K562 (cell line): ENCODE data around the gene SCNN1A. TPM values are rescaled to one million over a fixed set of nuclear protein-coding genes. Genes with fewer than 3 reads are reported as not detected.
A peak's percentile ranks its signal among the peaks of the same experiment; 100 is the strongest.

ENCODE experiments used
- ARID2 ChIP-seq: fragments of 450-650 bp; IDR thresholded peaks from 2 replicates; pipeline ENCODE4 v1.6.1; 2017; ENCODE audit warnings: antibody characterized with exemption, mild to moderate bottlenecking
- DEAF1 ChIP-seq: fragments of 450-650 bp; formaldehyde crosslinking; IDR thresholded peaks from 2 replicates; pipeline ENCODE4 v1.4.0; 2020; ENCODE audit warnings: mild to moderate bottlenecking, moderate library complexity
- ELK1 ChIP-seq: sonication (generic); formaldehyde crosslinking; IDR thresholded peaks from 2 replicates; pipeline ENCODE4 v1.8.1; 2022; ENCODE audit warnings: missing genetic modification reagents
- ETV1 ChIP-seq: fragments of 450-650 bp; conservative IDR thresholded peaks from 2 replicates; pipeline ENCODE4 v1.6.1; 2016; ENCODE audit warnings: missing genetic modification characterization, control low read depth, low read depth, missing compliant biosample characterization
- FOXK2 ChIP-seq, 2 experiments: fragments of 450-650 bp; IDR thresholded peaks in 1 of 2; conservative IDR thresholded peaks in 1 of 2; 2 replicates each; pipeline ENCODE4 v1.6.1; 2016; ENCODE audit warnings: low read depth in 2 of 2, mild to moderate bottlenecking in 1 of 2
- FOXP4 ChIP-seq: sonication (generic); formaldehyde crosslinking; IDR thresholded peaks from 2 replicates; pipeline ENCODE4 v1.8.0; 2022; ENCODE audit warnings: mild to moderate bottlenecking, missing genetic modification reagents, borderline replicate concordance
- GTF2B ChIP-seq: IDR thresholded peaks from 2 replicates; pipeline ENCODE4 v1.6.1; 2011; ENCODE audit not compliant: insufficient read length; ENCODE audit errors: extremely low read depth
- HES1 ChIP-seq: fragments of 450-650 bp; IDR thresholded peaks from 2 replicates; pipeline ENCODE4 v1.6.1; 2016; ENCODE audit warnings: low read depth, mild to moderate bottlenecking, moderate library complexity
- HNRNPH1 ChIP-seq: fragments of 200-400 bp; formaldehyde crosslinking; optimal IDR thresholded peaks from 2 replicates; pipeline ENCODE3; 2017; ENCODE audit warnings: low read depth, mild to moderate bottlenecking, low read length, moderate library complexity
- MXD1 ChIP-seq: fragments of 250-450 bp; sonication (Bioruptor Pico); IDR thresholded peaks from 2 replicates; pipeline ENCODE4 v1.8.0; 2021; ENCODE audit warnings: borderline replicate concordance, mild to moderate bottlenecking, moderate library complexity; ENCODE audit not compliant: poor library complexity, severe bottlenecking
- NR2C2 ChIP-seq, 2 experiments: fragments of 200-800 bp in 1 of 2; sonication (Bioruptor generic) in 1 of 2; sonication (generic) in 1 of 2; formaldehyde crosslinking in 1 of 2; IDR thresholded peaks; 2 replicates each; pipeline versions ENCODE4 v1.6.1 to v1.8.0; 2016 to 2022; ENCODE audit warnings: mild to moderate bottlenecking in 1 of 2, missing compliant biosample characterization in 1 of 2, missing genetic modification characterization in 1 of 2, missing genetic modification reagents in 1 of 2
- OTX1 ChIP-seq: fragments of 450-650 bp; formaldehyde crosslinking; IDR thresholded peaks from 2 replicates; pipeline ENCODE4 v1.4.0; 2022; ENCODE audit warnings: mild to moderate bottlenecking
- SAP30 ChIP-seq: fragments of 200-600 bp; sonication (generic); IDR thresholded peaks from 2 replicates; pipeline ENCODE4 v1.6.1; 2012; ENCODE audit warnings: borderline replicate concordance, low read depth, mild to moderate bottlenecking, moderate library complexity, low read length, control low read depth, inconsistent platforms; ENCODE audit not compliant: insufficient read depth, poor library complexity, severe bottlenecking
- TCF3 ChIP-seq: sonication (generic); formaldehyde crosslinking; IDR thresholded peaks from 2 replicates; pipeline ENCODE4 v1.4.0; 2020; ENCODE audit warnings: mild to moderate bottlenecking, missing genetic modification reagents
- ZBTB49 ChIP-seq: sonication (generic); formaldehyde crosslinking; IDR thresholded peaks from 2 replicates; pipeline ENCODE4 v1.8.0; 2022; ENCODE audit warnings: missing genetic modification reagents, mild to moderate bottlenecking, borderline replicate concordance
- polyA plus RNA-seq, 8 experiments: library from polyadenylated mRNA; depleted of rRNA in 4 of 8; stranded (reverse) in 5 of 8; unstranded in 3 of 8; fragments of >200 nt; fragmentation: Nextera tagmentation in 2 of 8; fragmentation: Illumina TruSeq in 1 of 8; extraction: Ambion mirVana in 2 of 8; extraction: Trizol in 1 of 8; gene quantifications; 2 replicates each; pipeline versions ENCODE4 v1.2.1 to v1.2.3, GENCODE V29; 2011 to 2014; ENCODE audit warnings: inconsistent platforms in 1 of 8, missing spikeins in 1 of 8
- total RNA-seq, 7 experiments: library from RNA; depleted of rRNA in 6 of 7; stranded (reverse); fragments of >200 nt in 6 of 7; fragmentation: Illumina TruSeq in 2 of 7; extraction: Trizol in 2 of 7; gene quantifications; 2 replicates each; pipeline versions ENCODE4 v1.2.1 to v1.2.3, GENCODE V29; 2011 to 2021; ENCODE audit warnings: low replicate concordance in 1 of 7

Gene SCNN1A
- total and polyA plus RNA-seq, 9 of the 15 experiments (the other 6 are each of a cell fraction or from before 2014, with no cell fraction given), result 0.15 to 0.49 (median 0.32) TPM; not detected in 5

GRCh38 chr12:6335451-6336078, 39.8 kb downstream of the SCNN1A start (continued):
- peak; percentile 89 for TF ChIP-seq ETV1 (tag)
- peak; percentile 61; the same call in 1 of the 2 replicates for TF ChIP-seq ZBTB49
- peak; percentile 48; the same call in 1 of the 2 replicates for TF ChIP-seq ARID2
- peak; percentile 95 for TF ChIP-seq FOXP4 (CRISPR knock-in tag)
- TF ChIP-seq TCF3 (CRISPR knock-in tag), result peak; percentile 26; the same call in 1 of the 2 replicates
- no peak for TF ChIP-seq HNRNPH1
- peak; percentile 33; the same call in 1 of the 2 replicates for TF ChIP-seq DEAF1 (CRISPR knock-in tag)
- TF ChIP-seq SAP30, result peak; percentile 58
- no peak for TF ChIP-seq HES1
- 0 out of 2 replicates have a peak, but pooled peaks have one; percentile 47 for TF ChIP-seq ELK1 (CRISPR knock-in tag)
- no peak for TF ChIP-seq NR2C2 (CRISPR knock-in tag; IDR thresholded peaks at IDR 0.05)
- TF ChIP-seq NR2C2 (tag; IDR thresholded peaks at IDR 0.05), result peak; percentile 60; the same call in 1 of the 2 replicates
- TF ChIP-seq MXD1 (CRISPR knock-in tag), result no peak
- TF ChIP-seq OTX1, result 0 out of 2 replicates have a peak, but pooled peaks have one; percentile 26
- TF ChIP-seq GTF2B, result no peak
- peak; percentile 78 to 80 for TF ChIP-seq FOXK2 (conservative IDR thresholded peaks at IDR 0.05 in 1 of 2, IDR thresholded peaks at IDR 0.05 in 1 of 2; ENCODE audit: low read depth in 2 of 2)
